HCT116 (cell line): ENCODE results near the gene KIRREL2. TPM values are rescaled to one million over a fixed set of nuclear protein-coding genes. Genes with fewer than 3 reads are reported as not detected.
A peak's percentile ranks its signal among the peaks of the same experiment; 100 is the strongest.

Experiments
- ATAC-seq: fragments of 200-7000 bp; cut with Tn5 transposase; 2 replicates; pipeline ENCODE4 v1.9.1; 2020; ENCODE audit warnings: mild to moderate bottlenecking, moderate library complexity
- BruUV-seq: library from RNA; stranded (reverse); fragments of 400-500 nt; replicated peaks from 2 replicates; lab custom pipeline; 2021; lab: Mats Ljungman, UMichigan
- CTCF ChIA-PET: fragments of 300-600 bp; sonication (Branson Sonifier 250); formaldehyde crosslinking; loops from one replicate; lab custom pipeline; 2021; ENCODE audit warnings: antibody characterized with exemption; lab: Charles Lee
- POLR2A ChIA-PET: fragments of 300-600, 350-600 bp; sonication (Branson Sonifier 250); formaldehyde crosslinking; loops from one replicate; lab custom pipeline; 2021; ENCODE audit warnings: antibody characterized with exemption; lab: Charles Lee
- RAD21 ChIA-PET, 2 experiments: fragments of 300-600 bp; sonication (Branson Sonifier 250); formaldehyde crosslinking; loops; one replicate each; lab custom pipeline; 2023; ENCODE audit warnings: low total read pairs in 2 of 2; ENCODE audit not compliant: uncharacterized antibody in 2 of 2, unreplicated experiment in 2 of 2, low non-redundant PET in 1 of 2; lab: Charles Lee
- DNase-seq: peaks from one replicate; pipeline ENCODE4 v3.0.0-alpha.2; 2010; ENCODE audit warnings: low read depth, low spot score
- H2AFZ ChIP-seq: fragments of 200-600 bp; shearing (Covaris generic), sonication (generic); 2 replicates; pipeline ENCODE4 v1.6.1; 2017; ENCODE audit warnings: low read depth, mixed run types, mixed read lengths, antibody characterized with exemption, low read length; ENCODE audit not compliant: poor library complexity, severe bottlenecking
- H3K27ac ChIP-seq: 2 replicates; pipeline ENCODE4 v1.5.1; 2012; ENCODE audit warnings: low read depth, low read length
- H3K27me3 ChIP-seq: fragments of 200-600 bp; sonication (generic); 2 replicates; pipeline ENCODE4 v1.6.1; 2016; ENCODE audit warnings: mixed run types, low read length, mixed read lengths; ENCODE audit not compliant: insufficient read depth
- H3K36me3 ChIP-seq, 2 experiments: fragments of 200-500 bp in 1 of 2; fragments of 200-600 bp in 1 of 2; sonication (Bioruptor generic) in 1 of 2; sonication (generic) in 1 of 2; 2 replicates each; pipeline versions ENCODE4 v1.5.1 to v1.6.1; 2014 to 2016; ENCODE audit warnings: low read length in 2 of 2, inconsistent platforms in 1 of 2, mixed read lengths in 1 of 2, mixed run types in 1 of 2; ENCODE audit not compliant: insufficient read depth in 2 of 2, control insufficient read depth in 1 of 2
- H3K4me1 ChIP-seq, 2 experiments: fragments of 200-600 bp in 1 of 2; sonication (generic) in 1 of 2; 2 replicates each; pipeline versions ENCODE4 v1.5.1 to v1.6.1; 2012 to 2017; ENCODE audit warnings: low read length in 2 of 2, inconsistent platforms in 1 of 2, mild to moderate bottlenecking in 1 of 2, mixed read lengths in 1 of 2, mixed run types in 1 of 2, moderate library complexity in 1 of 2; ENCODE audit not compliant: insufficient read depth in 2 of 2, control insufficient read depth in 1 of 2
- H3K4me2 ChIP-seq: fragments of 200-600 bp; sonication (generic); 2 replicates; pipeline ENCODE4 v1.6.1; 2017; ENCODE audit warnings: mixed run types, low read length, mixed read lengths
- H3K4me3 ChIP-seq, 2 experiments: fragments of 200-600 bp in 1 of 2; sonication (generic) in 1 of 2; replicated peaks in 1 of 2; 2 replicates each; pipeline ENCODE4 v1.5.1; 2011 to 2016; ENCODE audit warnings: low read length in 2 of 2, control low read depth in 1 of 2, low read depth in 1 of 2, mild to moderate bottlenecking in 1 of 2, mixed read lengths in 1 of 2, mixed run types in 1 of 2
- H3K79me2 ChIP-seq: fragments of 200-600 bp; sonication (generic); 2 replicates; pipeline ENCODE4 v1.6.1; 2017; ENCODE audit warnings: mild to moderate bottlenecking, mixed run types, low read length, moderate library complexity, mixed read lengths; ENCODE audit not compliant: insufficient read depth
- H3K9ac ChIP-seq: fragments of 200-600 bp; sonication (generic); 2 replicates; pipeline ENCODE4 v1.6.1; 2016; ENCODE audit warnings: low read length, mixed read lengths
- H3K9me2 ChIP-seq: fragments of 200-600 bp; sonication (generic), shearing (Covaris generic); 2 replicates; pipeline ENCODE4 v1.6.1; 2017; ENCODE audit warnings: mixed run types, mild to moderate bottlenecking, moderate library complexity; ENCODE audit not compliant: insufficient read depth
- H3K9me3 ChIP-seq, 2 experiments: fragments of 200-500 bp in 1 of 2; fragments of 200-600 bp in 1 of 2; sonication (Bioruptor generic) in 1 of 2; sonication (generic) in 1 of 2; 2 replicates each; pipeline ENCODE4 v1.6.1; 2014 to 2017; ENCODE audit warnings: low read length in 2 of 2, mixed read lengths in 2 of 2, inconsistent platforms in 1 of 2, low read depth in 1 of 2, mild to moderate bottlenecking in 1 of 2, mixed run types in 1 of 2, moderate library complexity in 1 of 2; ENCODE audit not compliant: control insufficient read depth in 1 of 2, insufficient read depth in 1 of 2
- H4K20me1 ChIP-seq: fragments of 200-600 bp; sonication (generic), shearing (Covaris generic); 2 replicates; pipeline ENCODE4 v1.6.1; 2017; ENCODE audit warnings: mixed run types, mild to moderate bottlenecking, moderate library complexity; ENCODE audit not compliant: insufficient read depth
- CBX3 ChIP-seq: IDR thresholded peaks from 2 replicates; pipeline ENCODE4 v1.6.1; 2012; ENCODE audit warnings: low read depth
- CEBPB ChIP-seq: IDR thresholded peaks from 2 replicates; pipeline ENCODE4 v1.6.1; 2012; ENCODE audit warnings: low read depth
- EGR1 ChIP-seq: IDR thresholded peaks from 2 replicates; pipeline ENCODE4 v1.6.1; 2012; ENCODE audit warnings: low read depth
- JUND ChIP-seq: IDR thresholded peaks from 2 replicates; pipeline ENCODE4 v1.6.1; 2012
- RAD21 ChIP-seq: IDR thresholded peaks from 2 replicates; pipeline ENCODE4 v1.6.1; 2012; ENCODE audit warnings: low read depth, mild to moderate bottlenecking
- SIN3A ChIP-seq: IDR thresholded peaks from 2 replicates; pipeline ENCODE4 v1.6.1; 2012; ENCODE audit warnings: low read depth
- TCF7L2 ChIP-seq: IDR thresholded peaks from 2 replicates; pipeline ENCODE4 v1.7.0; 2011; ENCODE audit warnings: borderline replicate concordance, inconsistent platforms; ENCODE audit not compliant: insufficient read depth, insufficient read length; ENCODE audit errors: extremely low read depth
- ZFX ChIP-seq: fragments of 450-650 bp; IDR thresholded peaks from 2 replicates; pipeline ENCODE4 v1.6.1; 2017
- ZNF274 ChIP-seq: fragments of 200-500 bp; sonication (Bioruptor generic); IDR thresholded peaks from 2 replicates; pipeline ENCODE4 v1.6.1; 2014; ENCODE audit warnings: mild to moderate bottlenecking, low read depth, low read length, inconsistent platforms
- intact Hi-C: fragments of 100-400 bp; cut with micrococcal nuclease; formaldehyde crosslinking; loops from 2 replicates; pipeline ENCODE4 v1.10.0; 2022
- total RNA-seq: library from RNA; stranded (reverse); gene quantifications from one replicate; pipeline ENCODE4 v1.2.1, GENCODE V29; 2021; ENCODE audit not compliant: unreplicated experiment
- TF ChIP-seq, protein P1 (sequence below): IDR thresholded peaks from 2 replicates; pipeline ENCODE4 v1.6.1; 2012
- TF ChIP-seq, protein P2 (sequence below): IDR thresholded peaks from 2 replicates; pipeline ENCODE4 v1.6.1; 2012; ENCODE audit warnings: low read depth

KIRREL2 gene
- total RNA-seq, 1 experiment from 2014 or later, result 1.3 TPM

DNA sequence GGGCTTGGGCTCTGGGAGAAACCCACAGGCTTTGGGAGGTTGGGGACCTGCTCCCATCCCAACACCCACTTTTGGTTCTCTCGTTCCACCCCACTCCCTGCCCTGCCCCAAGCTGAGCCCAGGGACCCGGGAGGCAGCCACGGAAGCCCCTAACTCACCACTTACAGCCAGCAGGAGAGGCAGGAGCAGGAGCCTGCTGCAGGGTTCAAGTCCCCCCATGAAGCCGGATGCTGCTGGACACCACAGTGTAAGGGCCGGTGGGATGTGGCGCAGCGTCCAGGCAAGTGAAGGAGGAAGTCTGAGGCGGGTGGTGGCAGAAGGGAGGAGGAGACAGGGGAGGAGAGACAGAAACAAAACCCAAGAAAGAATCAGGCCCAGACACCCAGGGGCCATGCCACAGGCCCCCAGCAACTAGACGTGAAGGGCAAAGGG, 51.3 kb downstream of the KIRREL2 start, which contains the start of gene TYROBP:
TYROBP (minus strand) TSS at position 286 of the 432 bp plus-strand sequence; CDS start at position 219, 67 bp downstream.
- no peak for DNase-seq
- Histone ChIP-seq H3K36me3 (no peaks in the 10 kb centered on the region), H3K4me2 (peak within 1 kb of the TSS; percentile 25; the same call in 1 of the 2 replicates), H3K9ac (no peak within 1 kb of the TSS), H3K27ac (no peak within 1 kb of the TSS), H3K4me3 (no peak within 1 kb of the TSS), H2AFZ (no peak within 1 kb of the TSS), H3K79me2 (no peaks in the 10 kb centered on the region), H3K9me2 (no peaks in the 10 kb centered on the region), H4K20me1 (no peaks in the 10 kb centered on the region), H3K27me3 (no peaks in the 10 kb centered on the region), H3K4me1 (peaks cover 19 to 43% of the 10 kb centered on the region in 2 experiments), H3K9me3 (no peaks in the 10 kb centered on the region)
- ChIA-PET CTCF (no interaction called here), RAD21 (no interaction called here), POLR2A (no interaction called here)
- intact Hi-C loops, result no loop called here
- no peak for TF ChIP-seq ZFX
- no peak for TF ChIP-seq ZNF274
- TF ChIP-seq TCF7L2, result no peak
- TF ChIP-seq RAD21, result no peak
- TF ChIP-seq JUND, result no peak
- TF ChIP-seq CEBPB, result no peak
- TF ChIP-seq, protein P1, sequence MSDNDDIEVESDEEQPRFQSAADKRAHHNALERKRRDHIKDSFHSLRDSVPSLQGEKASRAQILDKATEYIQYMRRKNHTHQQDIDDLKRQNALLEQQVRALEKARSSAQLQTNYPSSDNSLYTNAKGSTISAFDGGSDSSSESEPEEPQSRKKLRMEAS, result no peak
- no peak for TF ChIP-seq SIN3A
- TF ChIP-seq EGR1, result no peak
- no peak for TF ChIP-seq CBX3
- TF ChIP-seq, protein P2, sequence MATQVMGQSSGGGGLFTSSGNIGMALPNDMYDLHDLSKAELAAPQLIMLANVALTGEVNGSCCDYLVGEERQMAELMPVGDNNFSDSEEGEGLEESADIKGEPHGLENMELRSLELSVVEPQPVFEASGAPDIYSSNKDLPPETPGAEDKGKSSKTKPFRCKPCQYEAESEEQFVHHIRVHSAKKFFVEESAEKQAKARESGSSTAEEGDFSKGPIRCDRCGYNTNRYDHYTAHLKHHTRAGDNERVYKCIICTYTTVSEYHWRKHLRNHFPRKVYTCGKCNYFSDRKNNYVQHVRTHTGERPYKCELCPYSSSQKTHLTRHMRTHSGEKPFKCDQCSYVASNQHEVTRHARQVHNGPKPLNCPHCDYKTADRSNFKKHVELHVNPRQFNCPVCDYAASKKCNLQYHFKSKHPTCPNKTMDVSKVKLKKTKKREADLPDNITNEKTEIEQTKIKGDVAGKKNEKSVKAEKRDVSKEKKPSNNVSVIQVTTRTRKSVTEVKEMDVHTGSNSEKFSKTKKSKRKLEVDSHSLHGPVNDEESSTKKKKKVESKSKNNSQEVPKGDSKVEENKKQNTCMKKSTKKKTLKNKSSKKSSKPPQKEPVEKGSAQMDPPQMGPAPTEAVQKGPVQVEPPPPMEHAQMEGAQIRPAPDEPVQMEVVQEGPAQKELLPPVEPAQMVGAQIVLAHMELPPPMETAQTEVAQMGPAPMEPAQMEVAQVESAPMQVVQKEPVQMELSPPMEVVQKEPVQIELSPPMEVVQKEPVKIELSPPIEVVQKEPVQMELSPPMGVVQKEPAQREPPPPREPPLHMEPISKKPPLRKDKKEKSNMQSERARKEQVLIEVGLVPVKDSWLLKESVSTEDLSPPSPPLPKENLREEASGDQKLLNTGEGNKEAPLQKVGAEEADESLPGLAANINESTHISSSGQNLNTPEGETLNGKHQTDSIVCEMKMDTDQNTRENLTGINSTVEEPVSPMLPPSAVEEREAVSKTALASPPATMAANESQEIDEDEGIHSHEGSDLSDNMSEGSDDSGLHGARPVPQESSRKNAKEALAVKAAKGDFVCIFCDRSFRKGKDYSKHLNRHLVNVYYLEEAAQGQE, result no peak
- BruUV-seq, result no TSS peak
- no peak for ATAC-seq
